ENCODE data around the gene KCND2.
"Not testable (repeated sequence)": the region's sequence is repeated elsewhere in the genome, so short reads cannot be mapped to it uniquely, and the experiment has no call there.

DNA sequence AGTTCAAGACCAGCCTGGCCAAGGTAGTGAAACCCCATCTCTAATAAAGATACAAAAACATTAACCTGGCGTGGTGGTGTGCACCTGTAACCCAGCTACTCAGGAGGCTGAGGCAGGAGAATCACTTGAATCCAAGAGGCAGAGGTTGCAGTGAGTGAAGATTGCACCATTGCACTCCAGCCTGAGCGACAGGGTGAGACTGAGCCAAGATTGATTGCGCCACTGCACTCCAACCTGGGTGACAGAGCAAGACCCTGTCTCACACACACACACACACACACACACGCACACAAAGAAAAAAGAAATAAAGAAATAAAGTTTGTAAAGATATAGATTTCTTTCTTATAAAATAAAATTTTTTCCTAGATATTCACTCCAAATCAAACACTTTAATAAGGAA lies 305.7 kb downstream of the KCND2 start:
- not testable (repeated sequence) for TF ChIP-seq JUN (IDR thresholded peaks at IDR 0.05); REST (IDR thresholded peaks at IDR 0.05); CEBPB (IDR thresholded peaks at IDR 0.05); RARB (CRISPR knock-in tag; IDR thresholded peaks at IDR 0.05); GATA3 (IDR thresholded peaks at IDR 0.05; ENCODE audit: borderline replicate concordance); BCL3 (IDR thresholded peaks at IDR 0.05); SMC3 (IDR thresholded peaks at IDR 0.05); JUNB (IDR thresholded peaks at IDR 0.05); MAFK (IDR thresholded peaks at IDR 0.05; ENCODE audit: partially characterized antibody)
- TF ChIP-seq, protein P1, sequence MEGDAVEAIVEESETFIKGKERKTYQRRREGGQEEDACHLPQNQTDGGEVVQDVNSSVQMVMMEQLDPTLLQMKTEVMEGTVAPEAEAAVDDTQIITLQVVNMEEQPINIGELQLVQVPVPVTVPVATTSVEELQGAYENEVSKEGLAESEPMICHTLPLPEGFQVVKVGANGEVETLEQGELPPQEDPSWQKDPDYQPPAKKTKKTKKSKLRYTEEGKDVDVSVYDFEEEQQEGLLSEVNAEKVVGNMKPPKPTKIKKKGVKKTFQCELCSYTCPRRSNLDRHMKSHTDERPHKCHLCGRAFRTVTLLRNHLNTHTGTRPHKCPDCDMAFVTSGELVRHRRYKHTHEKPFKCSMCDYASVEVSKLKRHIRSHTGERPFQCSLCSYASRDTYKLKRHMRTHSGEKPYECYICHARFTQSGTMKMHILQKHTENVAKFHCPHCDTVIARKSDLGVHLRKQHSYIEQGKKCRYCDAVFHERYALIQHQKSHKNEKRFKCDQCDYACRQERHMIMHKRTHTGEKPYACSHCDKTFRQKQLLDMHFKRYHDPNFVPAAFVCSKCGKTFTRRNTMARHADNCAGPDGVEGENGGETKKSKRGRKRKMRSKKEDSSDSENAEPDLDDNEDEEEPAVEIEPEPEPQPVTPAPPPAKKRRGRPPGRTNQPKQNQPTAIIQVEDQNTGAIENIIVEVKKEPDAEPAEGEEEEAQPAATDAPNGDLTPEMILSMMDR (IDR thresholded peaks at IDR 0.05) = not testable (repeated sequence)
